ENCODE measurements around the gene BTNL9.
"Not testable (repeated sequence)": the region's sequence is repeated elsewhere in the genome, so short reads cannot be mapped to it uniquely, and the experiment has no call there.

BTNL9 gene

GRCh38 chr5:181062631-181063030 is 22.6 kb downstream of the BTNL9 start:
- no peak for DNase-seq (ENCODE audit: low read depth)

GRCh38 chr5:181063514-181063913 is 23.4 kb downstream of the BTNL9 start:
- DNase-seq (ENCODE audit: low read depth), result no peak

- no peak for DNase-seq (ENCODE audit: low read depth)
Observed at GRCh38 chr5:181064987-181065386, 24.9 kb downstream of the BTNL9 start.

GRCh38 chr5:181069767-181070491 is 29.9 kb downstream of the BTNL9 start:
- no peak for DNase-seq (ENCODE audit: low read depth)

GRCh38 chr5:181070523-181070922 is 30.5 kb downstream of the BTNL9 start:
- DNase-seq (ENCODE audit: low read depth), result no peak

GRCh38 chr5:181071257-181071656 is 31.2 kb downstream of the BTNL9 start:
- DNase-seq (ENCODE audit: low read depth), result no peak

GRCh38 chr5:181076920-181077319 is 36.9 kb downstream of the BTNL9 start:
- no peak for DNase-seq (ENCODE audit: low read depth)

- no peak for DNase-seq (ENCODE audit: low read depth)
Observed at GRCh38 chr5:181081989-181082388, 41.9 kb downstream of the BTNL9 start.

- no peak for DNase-seq (ENCODE audit: low read depth)
Observed at GRCh38 chr5:181084621-181085195, 44.6 kb downstream of the BTNL9 start.

- no peak for DNase-seq (ENCODE audit: low read depth)
Observed at GRCh38 chr5:181086026-181086883, 46.2 kb downstream of the BTNL9 start.

GRCh38 chr5:181086884-181087205 is 46.8 kb downstream of the BTNL9 start:
- DNase-seq (ENCODE audit: low read depth), result no peak

GRCh38 chr5:181087309-181087708 is 47.2 kb downstream of the BTNL9 start:
- no peak for DNase-seq (ENCODE audit: low read depth)

- DNase-seq (ENCODE audit: low read depth), result no peak
Observed at GRCh38 chr5:181088289-181088688, 48.2 kb downstream of the BTNL9 start.

GRCh38 chr5:181092428-181092827 is 52.4 kb downstream of the BTNL9 start:
- DNase-seq (ENCODE audit: low read depth), result no peak

GRCh38 chr5:181095162-181095561 is 55.1 kb downstream of the BTNL9 start:
- not testable (repeated sequence) for DNase-seq (ENCODE audit: low read depth)

GRCh38 chr5:181096721-181097382 is 56.8 kb downstream of the BTNL9 start:
- not testable (repeated sequence) for DNase-seq (ENCODE audit: low read depth)

GRCh38 chr5:181097383-181097753 is 57.3 kb downstream of the BTNL9 start:
- DNase-seq (ENCODE audit: low read depth), result not testable (repeated sequence)

- not testable (repeated sequence) for DNase-seq (ENCODE audit: low read depth)
Observed at GRCh38 chr5:181097759-181098491, 57.9 kb downstream of the BTNL9 start.

GRCh38 chr5:181098762-181099601 is 58.9 kb downstream of the BTNL9 start:
- DNase-seq (ENCODE audit: low read depth), result no peak

- DNase-seq (ENCODE audit: low read depth), result no peak
Observed at GRCh38 chr5:181099602-181100086, 59.6 kb downstream of the BTNL9 start.
